ENCODE measurements around the gene LDB2. TPM values are rescaled to one million over a fixed set of nuclear protein-coding genes. Genes with fewer than 3 reads are reported as not detected.

Gene LDB2
- total RNA-seq, 2 donors from 2014 or later = 11.4 to 14.5 TPM

- peaks cover 6% of the 10 kb centered on the region for H3K36me3 Mint-ChIP-seq (ENCODE audit: low read depth)
- Histone ChIP-seq H3K9ac (ENCODE audit: extremely low read depth, low read length, poor library complexity, severe bottlenecking) (no peak overlapping the region), H3K4me1 (ENCODE audit: control insufficient read depth, insufficient read depth, low read length) (no peaks in the 10 kb centered on the region), H3K36me3 (ENCODE audit: control insufficient read depth, insufficient read depth, low read length) (no peaks in the 10 kb centered on the region), H3K4me3 (ENCODE audit: low read length) (no peak overlapping the region), H3K27ac (ENCODE audit: low read depth, low read length) (no peak overlapping the region), H3K27me3 (ENCODE audit: control insufficient read depth, insufficient read depth, low read length, poor library complexity, severe bottlenecking) (no peaks in the 10 kb centered on the region), H3K9me3 (ENCODE audit: control insufficient read depth, low read length) (peaks cover 6% of the 10 kb centered on the region)
- no peak overlapping the region for H3K27ac Mint-ChIP-seq
- H3K4me3 Mint-ChIP-seq = no peak overlapping the region
- TF ChIP-seq, protein P1, sequence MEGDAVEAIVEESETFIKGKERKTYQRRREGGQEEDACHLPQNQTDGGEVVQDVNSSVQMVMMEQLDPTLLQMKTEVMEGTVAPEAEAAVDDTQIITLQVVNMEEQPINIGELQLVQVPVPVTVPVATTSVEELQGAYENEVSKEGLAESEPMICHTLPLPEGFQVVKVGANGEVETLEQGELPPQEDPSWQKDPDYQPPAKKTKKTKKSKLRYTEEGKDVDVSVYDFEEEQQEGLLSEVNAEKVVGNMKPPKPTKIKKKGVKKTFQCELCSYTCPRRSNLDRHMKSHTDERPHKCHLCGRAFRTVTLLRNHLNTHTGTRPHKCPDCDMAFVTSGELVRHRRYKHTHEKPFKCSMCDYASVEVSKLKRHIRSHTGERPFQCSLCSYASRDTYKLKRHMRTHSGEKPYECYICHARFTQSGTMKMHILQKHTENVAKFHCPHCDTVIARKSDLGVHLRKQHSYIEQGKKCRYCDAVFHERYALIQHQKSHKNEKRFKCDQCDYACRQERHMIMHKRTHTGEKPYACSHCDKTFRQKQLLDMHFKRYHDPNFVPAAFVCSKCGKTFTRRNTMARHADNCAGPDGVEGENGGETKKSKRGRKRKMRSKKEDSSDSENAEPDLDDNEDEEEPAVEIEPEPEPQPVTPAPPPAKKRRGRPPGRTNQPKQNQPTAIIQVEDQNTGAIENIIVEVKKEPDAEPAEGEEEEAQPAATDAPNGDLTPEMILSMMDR (conservative IDR thresholded peaks at IDR 0.05) = no peak
- peaks cover 7% of the 10 kb centered on the region for H3K9me3 Mint-ChIP-seq
- H3K4me1 Mint-ChIP-seq = no peaks in the 10 kb centered on the region
- no peak for DNase-seq
- H3K27me3 Mint-ChIP-seq (ENCODE audit: insufficient read depth) = no peaks in the 10 kb centered on the region
Measured at GRCh38 chr4:16852644-16853043, 45.8 kb downstream of the LDB2 start.

GRCh38 chr4:16852228-16852627, 46.2 kb downstream of the LDB2 start:
- H3K4me3 ChIP-seq (ENCODE audit: low read length) = no peak overlapping the region
- no peak overlapping the region for H3K9ac ChIP-seq (ENCODE audit: extremely low read depth, low read length, poor library complexity, severe bottlenecking)
- no peaks in the 10 kb centered on the region for H3K27me3 Mint-ChIP-seq (ENCODE audit: insufficient read depth)
- no peaks in the 10 kb centered on the region for H3K36me3 ChIP-seq (ENCODE audit: control insufficient read depth, insufficient read depth, low read length)
- no peak overlapping the region for H3K4me3 Mint-ChIP-seq
- no peaks in the 10 kb centered on the region for H3K27me3 ChIP-seq (ENCODE audit: control insufficient read depth, insufficient read depth, low read length, poor library complexity, severe bottlenecking)
- H3K27ac ChIP-seq (ENCODE audit: low read depth, low read length) = no peak overlapping the region
- H3K4me1 Mint-ChIP-seq = no peaks in the 10 kb centered on the region
- peaks cover 6% of the 10 kb centered on the region for H3K9me3 ChIP-seq (ENCODE audit: control insufficient read depth, low read length)
- WGBS, 2 experiments (ENCODE audit: insufficient coverage in 1 of 2, insufficient read length in 1 of 2) = 82 to 90% methylated on average over 2 of the region's 2 CpGs
- DNase-seq = no peak
- H3K4me1 ChIP-seq (ENCODE audit: control insufficient read depth, insufficient read depth, low read length) = no peaks in the 10 kb centered on the region
- peaks cover 7% of the 10 kb centered on the region for H3K9me3 Mint-ChIP-seq
- TF ChIP-seq, protein P1 (conservative IDR thresholded peaks at IDR 0.05) = no peak
- peaks cover 6% of the 10 kb centered on the region for H3K36me3 Mint-ChIP-seq (ENCODE audit: low read depth)
- H3K27ac Mint-ChIP-seq = no peak overlapping the region

- Mint-ChIP-seq H3K4me1 (peaks cover 18% of the 10 kb centered on the region), H3K27me3 (ENCODE audit: insufficient read depth) (no peaks in the 10 kb centered on the region), H3K27ac (no peak overlapping the region), H3K9me3 (peaks cover 7% of the 10 kb centered on the region), H3K4me3 (no peak overlapping the region), H3K36me3 (ENCODE audit: low read depth) (peaks cover 6% of the 10 kb centered on the region)
- peaks cover 6% of the 10 kb centered on the region for H3K9me3 ChIP-seq (ENCODE audit: control insufficient read depth, low read length)
- H3K4me3 ChIP-seq (ENCODE audit: low read length) = no peak overlapping the region
- no peak for DNase-seq
- H3K9ac ChIP-seq (ENCODE audit: extremely low read depth, low read length, poor library complexity, severe bottlenecking) = no peak overlapping the region
- 70 to 91% methylated on average over 2 of the region's 2 CpGs for WGBS, 2 experiments (ENCODE audit: insufficient coverage in 1 of 2, insufficient read length in 1 of 2)
- peak overlapping the region; percentile 6 for H3K27ac ChIP-seq (ENCODE audit: low read depth, low read length)
- H3K4me1 ChIP-seq (ENCODE audit: control insufficient read depth, insufficient read depth, low read length) = no peaks in the 10 kb centered on the region
- TF ChIP-seq, protein P1 (conservative IDR thresholded peaks at IDR 0.05) = no peak
- no peaks in the 10 kb centered on the region for H3K36me3 ChIP-seq (ENCODE audit: control insufficient read depth, insufficient read depth, low read length)
- no peaks in the 10 kb centered on the region for H3K27me3 ChIP-seq (ENCODE audit: control insufficient read depth, insufficient read depth, low read length, poor library complexity, severe bottlenecking)
Measured at GRCh38 chr4:16846540-16847117, 51.8 kb downstream of the LDB2 start.
